Mesenchymal stem cell (in vitro differentiated cells and primary cell): ENCODE results near the gene B3GNT9.

Experiments used
- DNase-seq: peaks from one replicate; pipeline ENCODE4 v3.0.0-alpha.2; 2013
- H2AFZ ChIP-seq: one replicate; pipeline ENCODE4 v1.6.1; 2013; ENCODE audit warnings: low read depth, mild to moderate bottlenecking, control low read depth, inconsistent platforms, low read length, moderate library complexity
- H2AK5ac ChIP-seq: 2 replicates; pipeline ENCODE4 v1.6.1; 2013; ENCODE audit warnings: low read length, moderate library complexity, mild to moderate bottlenecking, inconsistent platforms; ENCODE audit not compliant: severe bottlenecking
- H2BK120ac ChIP-seq: one replicate; pipeline ENCODE4 v1.6.1; 2013; ENCODE audit warnings: low read depth, mild to moderate bottlenecking, inconsistent platforms, low read length, moderate library complexity
- H2BK12ac ChIP-seq, 2 experiments: one replicate each; pipeline ENCODE4 v1.6.1; 2013; ENCODE audit warnings: inconsistent platforms in 2 of 2, low read length in 2 of 2, mild to moderate bottlenecking in 2 of 2, moderate library complexity in 2 of 2, control low read depth in 1 of 2
- H2BK15ac ChIP-seq: one replicate; pipeline ENCODE4 v1.6.1; 2013; ENCODE audit warnings: mild to moderate bottlenecking, low read depth, inconsistent platforms; ENCODE audit not compliant: poor library complexity, severe bottlenecking
- H2BK5ac ChIP-seq: 2 replicates; pipeline ENCODE4 v1.6.1; 2013; ENCODE audit warnings: low read depth, mild to moderate bottlenecking, low read length, control low read depth, inconsistent platforms; ENCODE audit not compliant: poor library complexity, severe bottlenecking
- H3K14ac ChIP-seq, 2 experiments: one replicate each; pipeline ENCODE4 v1.6.1; 2013; ENCODE audit warnings: inconsistent platforms in 2 of 2, low read length in 2 of 2, control low read depth in 1 of 2, mild to moderate bottlenecking in 1 of 2, moderate library complexity in 1 of 2
- H3K18ac ChIP-seq, 2 experiments: one replicate each; pipeline ENCODE4 v1.6.1; 2013; ENCODE audit warnings: inconsistent platforms in 2 of 2, low read length in 2 of 2, control low read depth in 1 of 2, low read depth in 1 of 2, mild to moderate bottlenecking in 1 of 2
- H3K23ac ChIP-seq, 2 experiments: one replicate each; pipeline ENCODE4 v1.6.1; 2013; ENCODE audit warnings: inconsistent platforms in 2 of 2, low read length in 2 of 2, mild to moderate bottlenecking in 2 of 2, moderate library complexity in 2 of 2, control low read depth in 1 of 2
- H3K27ac ChIP-seq: 2 replicates; pipeline ENCODE4 v1.5.1; 2013; ENCODE audit warnings: mild to moderate bottlenecking, moderate library complexity, low read length, control low read depth, inconsistent platforms; ENCODE audit not compliant: poor library complexity, severe bottlenecking
- H3K27me3 ChIP-seq, 2 experiments: 2 replicates each; pipeline versions ENCODE4 v1.6.1 to v1.7.0; 2013; ENCODE audit warnings: low read length in 2 of 2, mild to moderate bottlenecking in 2 of 2, moderate library complexity in 2 of 2, control low read depth in 1 of 2, inconsistent platforms in 1 of 2; ENCODE audit not compliant: control insufficient read depth in 1 of 2, insufficient read depth in 1 of 2
- H3K36me3 ChIP-seq, 2 experiments: 2 replicates each; pipeline versions ENCODE4 v1.6.1 to v1.7.0; 2013; ENCODE audit warnings: low read length in 2 of 2, control low read depth in 1 of 2, inconsistent platforms in 1 of 2, low read depth in 1 of 2, mild to moderate bottlenecking in 1 of 2; ENCODE audit not compliant: insufficient read depth in 2 of 2, control insufficient read depth in 1 of 2
- H3K4ac ChIP-seq, 2 experiments: one replicate each; pipeline ENCODE4 v1.6.1; 2013; ENCODE audit warnings: inconsistent platforms in 2 of 2, low read length in 2 of 2, mild to moderate bottlenecking in 2 of 2, moderate library complexity in 2 of 2, control low read depth in 1 of 2, low read depth in 1 of 2
- H3K4me1 ChIP-seq: 2 replicates; pipeline ENCODE4 v1.6.1; 2013; ENCODE audit warnings: low read depth, low read length, control low read depth; ENCODE audit not compliant: control insufficient read depth, insufficient read depth
- H3K4me2 ChIP-seq: 2 replicates; pipeline ENCODE4 v1.6.1; 2013; ENCODE audit warnings: low read length, mild to moderate bottlenecking, inconsistent platforms; ENCODE audit not compliant: poor library complexity, severe bottlenecking
- H3K4me3 ChIP-seq, 2 experiments: 2 replicates each; pipeline versions ENCODE4 v1.5.1 to v1.7.0; 2013; ENCODE audit warnings: low read length in 2 of 2, mild to moderate bottlenecking in 2 of 2, control low read depth in 1 of 2, low read depth in 1 of 2; ENCODE audit not compliant: insufficient read depth in 1 of 2
- H3K79me1 ChIP-seq: replicated peaks from 2 replicates; pipeline ENCODE4 v1.6.1; 2013; ENCODE audit warnings: mild to moderate bottlenecking, control low read depth, low read length, inconsistent platforms; ENCODE audit not compliant: poor library complexity, severe bottlenecking
- H3K9ac ChIP-seq: 2 replicates; pipeline ENCODE4 v1.7.0; 2013; ENCODE audit warnings: mild to moderate bottlenecking, low read length, moderate library complexity
- H3K9me3 ChIP-seq: 2 replicates; pipeline ENCODE4 v1.7.0; 2013; ENCODE audit warnings: mild to moderate bottlenecking, low read length; ENCODE audit not compliant: control insufficient read depth
- H4K8ac ChIP-seq: one replicate; pipeline ENCODE4 v1.6.1; 2013; ENCODE audit warnings: inconsistent platforms, mild to moderate bottlenecking, low read length, moderate library complexity
- H4K91ac ChIP-seq: one replicate; pipeline ENCODE4 v1.6.1; 2013; ENCODE audit warnings: mild to moderate bottlenecking, low read length, inconsistent platforms
- WGBS: methylation state at CpG from one replicate; pipeline ENCODE4 v1.1.7; 2013; ENCODE audit warnings: mixed read lengths; 5-methylcytosine and 5-hydroxymethylcytosine counted together

The B3GNT9 gene

DNA sequence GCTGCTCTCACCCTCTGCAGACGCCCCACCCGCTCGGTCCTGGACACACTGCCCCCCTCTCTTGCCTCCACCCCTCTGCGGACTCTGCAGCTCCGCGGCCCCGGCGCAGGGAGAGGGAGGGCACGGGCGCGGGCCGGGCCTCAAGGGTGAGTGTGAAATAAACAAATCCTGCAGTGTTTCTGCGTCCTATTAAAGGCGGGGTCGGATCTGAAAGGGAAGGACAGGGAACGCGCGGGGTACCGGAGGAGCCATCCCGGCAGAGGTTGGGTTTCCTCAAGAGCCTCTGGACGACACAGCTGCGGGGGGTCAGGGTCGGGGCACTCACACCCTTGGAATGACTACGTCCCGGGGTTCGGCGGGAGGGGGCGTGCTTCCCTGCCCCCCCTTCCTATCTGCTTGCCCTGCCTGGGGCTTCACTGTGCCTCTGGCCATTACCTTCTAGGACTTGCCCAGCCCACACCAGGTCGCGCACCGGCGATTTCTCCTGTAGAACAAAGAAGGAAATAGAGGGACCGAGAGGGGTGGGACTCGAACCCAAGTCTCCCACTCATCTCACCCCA is 13.3 kb upstream of the B3GNT9 start:
- no peak overlapping the region for H4K8ac ChIP-seq
- H3K27me3 ChIP-seq: peaks cover 21 to 67% of the 10 kb centered on the region in 2 experiments
- peak; percentile 51 for DNase-seq
- no peak overlapping the region for H2BK120ac ChIP-seq
- no peak overlapping the region for H3K4ac ChIP-seq
- H3K23ac ChIP-seq: no peak overlapping the region
- H4K91ac ChIP-seq: no peak overlapping the region
- H3K4me2 ChIP-seq: peak overlapping the region; percentile 96
- H3K4me1 ChIP-seq: peaks cover 52% of the 10 kb centered on the region
- no peak overlapping the region for H3K27ac ChIP-seq
- no peak overlapping the region for H3K14ac ChIP-seq
- peak overlapping the region; percentile 57 for H3K9ac ChIP-seq
- peak overlapping the region; percentile 62 for H2BK15ac ChIP-seq
- H3K9me3 ChIP-seq: no peaks in the 10 kb centered on the region
- peaks cover 0 to 7% of the 10 kb centered on the region in 2 experiments for H3K36me3 ChIP-seq
- no peak overlapping the region for H3K18ac ChIP-seq
- H2AFZ ChIP-seq: no peak overlapping the region
- H2BK5ac ChIP-seq: no peak overlapping the region
- no peak overlapping the region for H2BK12ac ChIP-seq
- 2% methylated on average over 29 of the region's 34 CpGs for WGBS
- no peak overlapping the region for H2AK5ac ChIP-seq
- H3K79me1 ChIP-seq: peaks cover 8% of the 10 kb centered on the region
- peak overlapping the region in 1 of 2 experiments; percentile 62 for H3K4me3 ChIP-seq

DNA sequence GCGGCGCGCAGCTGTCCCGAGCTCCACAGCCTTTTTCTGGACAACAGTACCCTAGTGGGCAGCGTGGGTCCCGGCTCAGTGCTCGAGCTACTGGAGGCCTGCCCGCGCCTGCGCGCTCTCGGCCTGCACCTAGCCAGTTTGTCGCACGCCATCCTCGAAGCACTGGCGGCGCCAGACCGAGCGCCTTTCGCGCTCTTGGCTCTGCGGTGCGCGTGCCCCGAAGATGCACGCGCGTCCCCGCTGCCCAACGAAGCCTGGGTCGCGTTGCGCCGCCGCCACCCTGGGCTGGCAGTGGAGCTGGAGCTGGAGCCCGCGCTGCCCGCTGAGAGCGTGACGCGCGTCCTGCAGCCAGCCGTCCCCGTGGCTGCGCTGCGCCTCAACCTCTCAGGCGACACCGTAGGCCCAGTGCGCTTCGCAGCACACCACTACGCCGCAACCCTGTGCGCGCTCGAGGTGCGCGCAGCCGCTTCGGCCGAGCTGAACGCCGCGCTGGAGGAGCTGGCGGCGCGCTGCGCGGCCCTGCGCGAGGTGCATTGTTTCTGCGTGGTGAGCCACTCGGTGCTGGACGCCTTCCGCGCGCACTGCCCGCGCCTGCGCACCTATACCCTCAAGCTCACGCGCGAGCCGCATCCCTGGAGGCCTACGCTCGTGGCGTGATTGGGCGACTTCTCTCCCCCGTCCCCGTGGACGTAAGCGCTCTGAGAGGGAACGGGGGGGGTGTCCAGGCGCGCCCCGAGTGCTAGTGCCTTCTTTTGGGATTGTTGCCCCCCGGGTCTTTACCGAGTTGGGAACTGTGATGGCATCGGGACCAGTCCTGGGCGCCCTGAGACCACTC is 12.6 kb upstream of the B3GNT9 start:
- Histone ChIP-seq H3K14ac (no peak overlapping the region), H2BK12ac (peak overlapping the region; percentile 12 to 59), H3K36me3 (peaks cover 0 to 7% of the 10 kb centered on the region in 2 experiments), H4K8ac (peak overlapping the region; percentile 12), H3K79me1 (peaks cover 6% of the 10 kb centered on the region), H3K27me3 (peaks cover 21 to 60% of the 10 kb centered on the region in 2 experiments), H3K9ac (peak overlapping the region; percentile 57), H2BK15ac (peak overlapping the region; percentile 62), H3K27ac (no peak overlapping the region), H3K4me2 (peak overlapping the region; percentile 96), H3K23ac (peak overlapping the region in 1 of 2 experiments; percentile 85), H3K4ac (no peak overlapping the region), H3K4me3 (peak overlapping the region; percentile 49 to 62), H2AFZ (peak overlapping the region; percentile 20), H3K4me1 (peaks cover 53% of the 10 kb centered on the region), H3K18ac (peak overlapping the region in 1 of 2 experiments; percentile 67), H2BK5ac (no peak overlapping the region), H2AK5ac (no peak overlapping the region), H4K91ac (peak overlapping the region; percentile 74), H3K9me3 (no peaks in the 10 kb centered on the region), H2BK120ac (no peak overlapping the region)
- 3% methylated on average over 87 of the region's 99 CpGs for WGBS
- peak; percentile 49 for DNase-seq

DNA sequence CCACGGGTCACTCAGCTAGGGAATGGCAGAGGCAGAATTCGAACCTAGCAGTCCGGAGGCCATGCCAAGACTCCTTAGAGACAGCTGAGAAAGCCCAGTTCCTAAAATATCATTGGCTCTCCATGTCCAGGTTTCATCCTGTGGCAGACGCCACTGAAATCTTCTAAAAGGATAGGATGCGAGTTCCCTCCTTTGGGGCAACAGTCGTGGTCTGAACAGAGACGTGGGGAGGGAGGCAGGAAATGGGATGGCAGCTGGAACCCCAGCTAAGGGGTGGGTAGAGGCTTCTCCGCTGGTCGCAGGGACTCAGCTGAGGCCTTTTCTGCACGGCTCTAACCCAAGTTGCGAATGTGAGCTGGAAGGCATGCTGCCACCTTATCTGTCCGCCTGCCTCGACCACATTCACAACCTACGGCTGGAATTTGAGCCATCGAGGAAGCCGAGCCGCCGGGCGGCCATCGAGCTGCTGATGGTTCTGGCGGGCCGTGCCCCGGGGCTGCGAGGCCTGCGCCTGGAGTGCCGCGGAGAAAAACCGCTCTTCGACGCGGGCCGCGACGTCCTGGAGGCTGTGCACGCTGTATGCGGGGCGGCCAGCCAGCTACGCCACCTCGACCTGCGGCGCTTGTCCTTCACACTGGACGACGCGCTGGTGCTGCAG is 11.8 kb upstream of the B3GNT9 start:
- Histone ChIP-seq H3K9me3 (no peaks in the 10 kb centered on the region), H3K4ac (no peak overlapping the region), H3K9ac (no peak overlapping the region), H3K27ac (no peak overlapping the region), H3K4me2 (peak overlapping the region; percentile 96), H3K4me3 (no peak overlapping the region), H3K23ac (peak overlapping the region in 1 of 2 experiments; percentile 85), H3K79me1 (peaks cover 6% of the 10 kb centered on the region), H2AK5ac (no peak overlapping the region), H4K91ac (peak overlapping the region; percentile 74), H2BK12ac (no peak overlapping the region), H3K4me1 (peaks cover 53% of the 10 kb centered on the region), H3K27me3 (peaks cover 21 to 53% of the 10 kb centered on the region in 2 experiments), H3K18ac (peak overlapping the region in 1 of 2 experiments; percentile 42), H4K8ac (peak overlapping the region; percentile 55), H2AFZ (no peak overlapping the region), H2BK5ac (no peak overlapping the region), H2BK120ac (no peak overlapping the region), H3K36me3 (peaks cover 0 to 7% of the 10 kb centered on the region in 2 experiments), H3K14ac (no peak overlapping the region), H2BK15ac (no peak overlapping the region)
- DNase-seq: peak; percentile 50
- 8% methylated on average over 42 of the region's 44 CpGs for WGBS
